GM20431 (cell line): ENCODE data around the gene CHRNG.
"Not testable (repeated sequence)": the region's sequence is repeated elsewhere in the genome, so short reads cannot be mapped to it uniquely, and the experiment has no call there.

Source experiments
- in situ Hi-C: fragments of 300-500 bp; cut with MseI, MboI; formaldehyde crosslinking; loops from one replicate; pipeline ENCODE4 v1.15.0; 2020; ENCODE audit warnings: low sequenced_read_pairs; ENCODE audit not compliant: unreplicated experiment

Gene CHRNG

DNA sequence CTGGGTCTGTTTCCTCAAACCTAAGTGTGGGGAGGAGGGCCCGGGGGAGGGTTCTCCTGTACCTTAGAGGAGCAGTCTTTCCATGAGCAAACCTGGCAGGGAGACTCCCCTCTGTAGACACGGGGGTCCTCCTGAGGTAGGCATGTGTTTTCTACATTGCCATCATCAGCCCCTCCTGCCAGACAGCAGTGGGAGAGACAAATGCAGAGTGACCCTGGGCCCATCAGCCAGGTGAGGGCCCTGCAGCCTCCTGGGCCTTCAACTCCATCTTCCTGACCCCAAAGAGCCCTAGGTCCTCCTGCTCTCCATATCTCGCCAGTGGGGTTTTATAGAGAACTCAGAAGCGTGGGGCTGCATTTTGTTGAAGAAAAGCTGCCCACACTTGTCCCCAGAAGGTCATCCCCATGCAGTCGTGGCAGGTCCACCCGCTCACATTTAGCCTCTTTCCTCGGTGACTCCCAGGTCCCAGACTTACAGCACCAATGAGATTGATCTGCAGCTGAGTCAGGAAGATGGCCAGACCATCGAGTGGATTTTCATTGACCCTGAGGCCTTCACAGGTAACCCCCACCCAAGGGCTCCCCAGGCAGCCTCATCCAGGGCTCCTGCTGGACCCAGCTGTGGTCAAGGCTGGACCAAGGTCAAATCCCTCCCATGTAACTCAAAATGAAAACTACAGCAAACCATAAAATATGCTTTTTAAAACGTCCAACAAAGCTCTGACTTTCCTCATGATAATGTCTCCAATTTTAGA is 2.6 kb downstream of the CHRNG start:
- in situ Hi-C loops = no loop called here

- in situ Hi-C loops = no loop called here
These were observed 3.4 kb downstream of the CHRNG start for GRCh38 chr2:232542715-232543467.

DNA sequence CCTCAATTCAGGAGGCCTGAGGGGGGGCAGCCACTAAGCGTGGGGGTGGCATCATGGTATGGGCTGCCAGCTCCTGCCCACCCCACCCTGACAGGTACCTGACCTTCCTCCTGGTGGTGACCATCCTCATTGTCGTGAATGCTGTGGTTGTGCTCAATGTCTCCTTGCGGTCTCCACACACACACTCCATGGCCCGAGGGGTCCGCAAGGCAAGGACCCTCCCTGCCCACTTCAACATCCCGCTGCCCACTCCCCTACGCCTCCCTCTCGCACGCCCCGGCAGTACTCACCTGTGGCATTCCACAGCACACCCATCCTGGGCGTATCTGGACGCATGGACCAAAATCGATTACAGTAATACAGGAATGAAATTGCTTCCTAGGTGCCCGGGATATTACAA is 4.0 kb downstream of the CHRNG start:
- in situ Hi-C loops = no loop called here

DNA sequence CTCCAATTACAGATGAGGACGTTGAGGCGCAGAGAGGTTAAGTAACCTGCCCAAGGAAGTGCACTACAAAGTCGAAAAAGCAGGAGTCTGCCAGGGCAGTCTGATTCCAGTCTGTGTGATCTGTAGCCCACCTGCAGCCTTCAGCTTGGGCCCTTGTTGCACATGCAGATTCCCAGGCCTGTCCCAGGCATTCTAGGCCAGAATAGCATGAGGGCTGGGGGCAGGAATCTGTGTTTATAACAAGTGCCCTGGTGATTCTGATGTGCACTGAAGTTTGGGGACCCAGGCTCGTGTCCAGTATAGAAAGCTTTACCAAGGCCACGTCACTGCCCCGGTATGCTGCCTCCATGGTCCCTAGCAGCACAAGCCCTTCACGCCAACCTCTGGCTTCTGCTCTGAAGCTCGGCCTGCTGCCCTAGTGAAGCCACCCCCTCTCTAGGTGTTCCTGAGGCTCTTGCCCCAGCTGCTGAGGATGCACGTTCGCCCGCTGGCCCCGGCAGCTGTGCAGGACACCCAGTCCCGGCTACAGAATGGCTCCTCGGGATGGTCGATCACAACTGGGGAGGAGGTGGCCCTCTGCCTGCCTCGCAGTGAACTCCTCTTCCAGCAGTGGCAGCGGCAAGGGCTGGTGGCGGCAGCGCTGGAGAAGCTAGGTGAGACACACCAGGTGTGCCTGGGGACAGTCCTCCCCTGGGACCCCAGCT is 4.6 kb downstream of the CHRNG start:
- in situ Hi-C loops = no loop called here

DNA sequence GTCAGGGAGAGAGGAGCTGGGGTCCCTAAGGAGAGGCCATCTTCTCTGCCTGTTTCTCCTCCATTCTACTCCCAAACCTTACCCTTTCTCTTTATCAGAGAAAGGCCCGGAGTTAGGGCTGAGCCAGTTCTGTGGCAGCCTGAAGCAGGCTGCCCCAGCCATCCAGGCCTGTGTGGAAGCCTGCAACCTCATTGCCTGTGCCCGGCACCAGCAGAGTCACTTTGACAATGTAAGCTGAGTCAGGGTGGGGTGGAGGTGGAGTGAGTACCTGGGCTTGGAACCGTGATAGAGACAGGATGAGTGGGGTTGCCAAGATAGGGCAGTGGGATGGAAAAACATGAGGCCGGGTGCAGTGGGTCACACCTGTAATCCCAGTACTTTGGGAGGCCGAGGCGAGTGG is 5.2 kb downstream of the CHRNG start:
- in situ Hi-C loops = no loop called here

DNA sequence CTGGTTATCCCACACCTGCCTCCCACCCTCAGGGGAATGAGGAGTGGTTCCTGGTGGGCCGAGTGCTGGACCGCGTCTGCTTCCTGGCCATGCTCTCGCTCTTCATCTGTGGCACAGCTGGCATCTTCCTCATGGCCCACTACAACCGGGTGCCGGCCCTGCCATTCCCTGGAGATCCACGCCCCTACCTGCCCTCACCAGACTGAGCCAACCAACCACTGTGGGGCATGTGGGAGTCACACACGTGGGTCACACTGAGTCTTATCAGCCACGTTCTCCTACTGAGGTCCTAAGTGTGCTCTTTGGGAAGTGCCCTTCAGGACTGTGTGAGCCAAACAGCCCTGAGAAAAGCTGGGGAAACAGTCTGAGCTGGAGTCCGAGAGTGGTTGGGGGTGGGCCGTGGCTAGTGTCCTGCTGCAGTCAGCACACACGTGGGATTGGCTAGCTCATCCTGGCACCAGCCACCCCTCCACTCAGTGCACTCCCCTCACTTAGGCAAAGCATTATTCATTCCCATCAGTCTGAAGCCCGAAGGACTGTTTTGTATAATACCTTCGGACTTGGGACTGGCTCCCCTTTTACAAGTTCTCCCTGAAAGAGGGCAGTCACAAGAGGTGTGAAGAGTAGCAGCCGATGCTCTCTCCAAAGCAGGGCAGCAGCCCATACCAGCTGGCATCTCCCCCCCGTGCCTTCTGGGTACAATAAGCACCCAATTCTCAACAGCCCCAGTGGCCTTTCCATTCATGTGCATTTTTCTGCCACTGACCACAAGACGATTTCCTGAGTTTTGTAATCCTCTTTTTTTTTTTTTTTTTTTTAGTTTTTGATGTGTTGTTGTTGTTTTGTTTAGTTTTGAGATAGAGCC is 6.3 kb downstream of the CHRNG start:
- in situ Hi-C loops = no loop called here

DNA sequence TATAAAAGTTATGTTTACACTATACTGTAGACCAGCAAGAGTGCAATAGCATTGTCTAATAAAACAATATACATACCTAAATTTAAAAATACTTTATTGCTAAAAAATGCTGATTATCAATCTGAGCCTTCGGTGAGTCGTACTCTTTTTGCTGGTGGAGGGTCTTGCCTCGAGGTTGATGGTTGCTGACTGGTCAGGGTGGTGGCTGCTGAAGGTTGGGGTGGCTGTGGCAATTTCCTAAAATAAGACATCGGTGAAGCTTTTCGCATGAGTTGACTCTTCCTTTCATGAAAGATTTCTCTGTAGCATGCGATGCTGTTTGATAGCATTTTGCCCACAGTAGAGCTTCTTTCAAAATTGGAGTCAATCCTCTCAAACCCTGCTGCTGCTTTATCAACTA is 8.5 kb downstream of the CHRNG start:
- in situ Hi-C loops = no loop called here

DNA sequence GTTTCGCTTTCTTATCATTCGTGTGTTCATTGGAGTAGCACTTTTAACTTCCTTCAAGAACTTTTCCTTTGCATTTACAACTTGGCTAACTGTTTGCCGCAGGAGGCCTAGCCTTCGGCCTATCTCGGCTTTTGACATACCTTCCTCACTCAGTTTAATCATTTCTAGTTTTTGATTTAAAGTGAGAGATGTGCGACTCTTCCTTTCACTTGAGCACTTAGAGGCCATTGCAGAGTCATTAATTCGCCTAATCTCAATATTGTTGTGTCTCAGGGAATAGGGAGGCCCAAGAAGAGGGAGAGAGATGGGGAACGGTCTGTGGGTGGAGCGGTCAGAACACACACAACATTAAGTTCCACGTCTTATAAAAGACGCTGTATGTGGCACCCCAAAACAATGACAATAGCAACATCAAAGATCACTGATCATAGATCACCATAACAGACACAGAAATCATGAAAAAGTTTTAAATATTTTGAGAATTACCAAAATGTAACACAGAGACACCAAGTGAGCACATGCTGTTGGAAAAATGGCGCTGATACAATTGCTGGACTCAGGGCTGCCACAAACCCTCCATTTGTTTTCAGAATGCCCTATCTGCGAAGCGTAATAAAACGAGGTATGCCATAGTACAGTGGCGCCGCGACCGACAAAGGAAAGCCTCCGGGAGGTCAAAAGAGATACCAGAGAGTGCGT is 10.3 kb downstream of the CHRNG start:
- in situ Hi-C loops = no loop called here

DNA sequence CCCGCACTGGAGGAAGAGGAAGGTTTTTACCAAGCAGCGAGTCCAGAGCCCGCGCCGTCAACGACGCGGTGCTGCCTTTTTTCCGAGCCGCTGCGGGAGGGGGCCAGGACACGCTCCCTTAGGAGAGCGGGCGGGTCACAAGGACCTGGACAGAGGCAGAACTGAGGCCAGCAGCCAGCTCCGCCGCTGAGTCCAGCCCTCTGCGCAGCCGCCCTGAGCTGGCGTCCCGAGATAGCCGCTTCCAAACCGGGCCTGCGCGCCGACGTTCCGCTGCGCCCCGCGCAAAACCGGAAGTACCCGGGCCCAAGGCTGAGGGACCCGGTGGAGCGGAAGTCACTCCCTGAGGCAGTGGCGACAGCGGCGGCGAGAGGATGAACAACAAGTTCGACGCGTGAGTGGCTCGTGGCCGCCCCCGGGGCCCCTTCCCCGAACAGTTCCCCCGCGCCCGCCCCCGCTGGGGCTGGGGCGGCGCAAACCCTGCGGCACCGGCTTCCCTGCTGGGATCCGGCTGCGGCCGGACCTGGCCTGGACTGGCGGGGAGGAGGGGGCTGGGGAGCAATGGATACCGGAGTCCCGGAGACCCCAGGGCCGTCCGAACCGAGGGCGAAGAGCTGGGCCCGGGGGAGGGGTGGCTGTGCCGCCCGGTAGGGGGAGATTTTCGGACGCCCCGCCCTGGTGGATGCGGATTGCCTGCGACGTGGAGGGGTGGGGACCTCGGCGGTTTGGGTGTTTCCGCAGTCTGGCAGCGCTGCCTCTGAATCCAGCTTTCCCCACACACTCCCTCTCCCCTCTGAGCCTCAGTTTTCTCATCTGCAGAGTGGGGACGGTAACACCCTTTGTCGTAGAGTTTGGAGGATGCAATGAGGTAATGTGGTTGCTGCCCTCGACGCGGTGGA is 11.1 kb downstream of the CHRNG start, which contains the start of the genes EIF4E2 and TIGD1:
TSS of gene EIF4E2 (plus strand) at position 336 of the 896 bp plus-strand sequence. CDS start at position 372, 36 bp downstream.
TSS of gene TIGD1 (minus strand) at position 204 of the 896 bp plus-strand sequence. CDS start 675 bp downstream, outside the sequence.
- in situ Hi-C loops = no loop called here

GRCh38 chr2:232551250-232551638 is 11.8 kb downstream of the CHRNG start:
- in situ Hi-C loops = no loop called here

GRCh38 chr2:232551776-232552175 is 12.3 kb downstream of the CHRNG start:
- in situ Hi-C loops = no loop called here

GRCh38 chr2:232556426-232556825 is 16.9 kb downstream of the CHRNG start:
- in situ Hi-C loops = no loop called here

- in situ Hi-C loops = no loop called here
These were observed 23.1 kb downstream of the CHRNG start for GRCh38 chr2:232562515-232563151.

- in situ Hi-C loops = no loop called here
These were observed 24.1 kb downstream of the CHRNG start for GRCh38 chr2:232563580-232563979.

DNA sequence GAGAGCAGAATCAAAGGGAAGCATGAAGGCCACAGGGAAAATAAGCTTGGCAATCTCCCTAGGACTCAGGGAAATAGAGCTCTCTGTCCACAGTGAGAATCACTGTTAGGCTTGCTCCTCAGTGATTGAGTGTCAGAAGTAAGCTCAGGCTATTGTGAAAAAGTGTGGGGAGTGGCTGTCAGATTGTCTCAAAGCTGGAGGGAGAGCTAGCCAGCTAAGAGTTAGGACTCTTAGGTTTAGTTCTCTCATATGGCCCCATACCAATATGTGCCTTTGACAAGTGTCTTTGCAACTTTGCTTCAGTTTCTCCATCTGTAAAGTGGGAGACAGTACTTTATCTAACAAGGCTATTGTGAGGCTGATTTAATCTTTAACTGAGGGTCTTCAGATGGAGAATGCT is 28.2 kb downstream of the CHRNG start:
- in situ Hi-C loops = no loop called here

GRCh38 chr2:232568161-232568560 is 28.7 kb downstream of the CHRNG start:
- in situ Hi-C loops = no loop called here

GRCh38 chr2:232569541-232569940 is 30.0 kb downstream of the CHRNG start:
- in situ Hi-C loops = no loop called here

DNA sequence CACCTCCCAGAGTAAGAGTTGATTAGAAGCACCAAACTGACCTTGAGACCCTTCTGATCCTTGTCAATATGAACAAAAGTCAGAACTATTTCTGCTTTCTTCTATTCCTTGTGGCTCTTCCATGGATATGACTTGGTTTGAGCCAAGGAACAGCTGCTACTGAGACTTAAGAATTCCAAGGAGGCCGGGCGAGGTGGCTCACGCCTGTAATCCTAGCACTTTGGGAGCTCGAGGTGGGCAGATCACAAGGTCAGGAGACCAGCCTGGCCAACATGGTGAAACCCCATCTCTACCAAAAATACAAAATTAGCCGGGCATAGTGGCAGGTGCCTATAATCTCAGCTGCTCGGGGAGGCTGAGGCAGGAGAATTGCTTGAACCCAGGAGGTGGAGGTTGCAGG is 31.0 kb downstream of the CHRNG start:
- in situ Hi-C loops = not testable (repeated sequence)
